Measurements from ENCODE around the gene RASGRP2.
"Not testable (repeated sequence)": the region's sequence is repeated elsewhere in the genome, so short reads cannot be mapped to it uniquely, and the experiment has no call there.

RASGRP2 gene

GRCh38 chr11:64718084-64718779 is 25.7 kb downstream of the RASGRP2 start:
- DNase-seq = no peak

GRCh38 chr11:64717268-64717578 is 26.7 kb downstream of the RASGRP2 start:
- DNase-seq = no peak

- DNase-seq = no peak
Observed at GRCh38 chr11:64716473-64717267, 27.3 kb downstream of the RASGRP2 start.

GRCh38 chr11:64715756-64716472 is 28.0 kb downstream of the RASGRP2 start:
- no peak for DNase-seq

GRCh38 chr11:64715110-64715509 is 28.8 kb downstream of the RASGRP2 start:
- no peak for DNase-seq

- no peak for DNase-seq
Observed at GRCh38 chr11:64714666-64715065, 29.3 kb downstream of the RASGRP2 start.

GRCh38 chr11:64713781-64714363 is 30.1 kb downstream of the RASGRP2 start:
- no peak for DNase-seq

- peak in 1 of 4 experiments; percentile 29 for DNase-seq
Observed at GRCh38 chr11:64713016-64713707, 30.8 kb downstream of the RASGRP2 start.

- DNase-seq = no peak
Observed at GRCh38 chr11:64712430-64713015, 31.4 kb downstream of the RASGRP2 start.

- no peak for DNase-seq
Observed at GRCh38 chr11:64711956-64712362, 32.0 kb downstream of the RASGRP2 start.

GRCh38 chr11:64711138-64711955 is 32.6 kb downstream of the RASGRP2 start:
- DNase-seq = no peak

GRCh38 chr11:64710418-64711137 is 33.4 kb downstream of the RASGRP2 start:
- no peak for DNase-seq

GRCh38 chr11:64705501-64705900 is 38.4 kb downstream of the RASGRP2 start:
- DNase-seq = no peak

- DNase-seq = no peak
Observed at GRCh38 chr11:64703048-64703447, 40.9 kb downstream of the RASGRP2 start.

GRCh38 chr11:64701956-64702355 is 42.0 kb downstream of the RASGRP2 start:
- not testable (repeated sequence) for DNase-seq

- no peak for DNase-seq
Observed at GRCh38 chr11:64698427-64698826, 45.5 kb downstream of the RASGRP2 start.

- DNase-seq = no peak
Observed at GRCh38 chr11:64697663-64698375, 46.1 kb downstream of the RASGRP2 start.

- DNase-seq = no peak
Observed at GRCh38 chr11:64696045-64696444, 47.9 kb downstream of the RASGRP2 start.

- DNase-seq = no peak
Observed at GRCh38 chr11:64695548-64695947, 48.4 kb downstream of the RASGRP2 start.

- no peak for DNase-seq
Observed at GRCh38 chr11:64694821-64695365, 49.0 kb downstream of the RASGRP2 start.
